GM18870 (cell line): ENCODE results near the gene SLC24A4.
"Not testable (repeated sequence)": the region's sequence is repeated elsewhere in the genome, so short reads cannot be mapped to it uniquely, and the experiment has no call there.

Source experiments
- ATAC-seq: cut with Tn5 transposase; IDR thresholded peaks from one replicate; pipeline ENCODE4 v1.9.1; 2021; ENCODE audit warnings: moderate library complexity; ENCODE audit not compliant: unreplicated experiment

Gene SLC24A4

GRCh38 chr14:92534932-92535643 lies 212.1 kb downstream of the SLC24A4 start:
- no peak for ATAC-seq

GRCh38 chr14:92536231-92536630 lies 213.3 kb downstream of the SLC24A4 start:
- ATAC-seq, result not testable (repeated sequence)

GRCh38 chr14:92538412-92538985 lies 215.5 kb downstream of the SLC24A4 start:
- ATAC-seq, result peak; percentile 48

- no peak for ATAC-seq
These were observed 216.5 kb downstream of the SLC24A4 start for GRCh38 chr14:92539419-92539818.

- no peak for ATAC-seq
These were observed 216.9 kb downstream of the SLC24A4 start for GRCh38 chr14:92539875-92540274.

GRCh38 chr14:92540472-92541048 lies 217.6 kb downstream of the SLC24A4 start:
- no peak for ATAC-seq

- no peak for ATAC-seq
These were observed 220.0 kb downstream of the SLC24A4 start for GRCh38 chr14:92542766-92543554.

- ATAC-seq, result no peak
These were observed 221.2 kb downstream of the SLC24A4 start for GRCh38 chr14:92544051-92544720.

GRCh38 chr14:92546347-92547053 lies 223.5 kb downstream of the SLC24A4 start:
- ATAC-seq, result no peak

- ATAC-seq, result no peak
These were observed 226.3 kb downstream of the SLC24A4 start for GRCh38 chr14:92549105-92549858.

- no peak for ATAC-seq
These were observed 226.9 kb downstream of the SLC24A4 start for GRCh38 chr14:92549859-92550230.
